ENCODE data around the gene CLIP2.
"Not testable (repeated sequence)": the region's sequence is repeated elsewhere in the genome, so short reads cannot be mapped to it uniquely, and the experiment has no call there.

Gene CLIP2

GRCh38 chr7:74297516-74298233, 8.5 kb downstream of the CLIP2 start:
- DNase-seq (ENCODE audit: low spot score) = no peak

GRCh38 chr7:74299401-74299800, 10.2 kb downstream of the CLIP2 start:
- DNase-seq (ENCODE audit: low spot score) = no peak

GRCh38 chr7:74300926-74301325, 11.7 kb downstream of the CLIP2 start:
- no peak for DNase-seq (ENCODE audit: low spot score)

GRCh38 chr7:74302745-74303221, 13.6 kb downstream of the CLIP2 start:
- DNase-seq (ENCODE audit: low spot score) = peak; percentile 37

GRCh38 chr7:74304550-74304949, 15.3 kb downstream of the CLIP2 start:
- no peak for DNase-seq (ENCODE audit: low spot score)

GRCh38 chr7:74306004-74306729, 17.0 kb downstream of the CLIP2 start:
- DNase-seq (ENCODE audit: low spot score) = no peak

- DNase-seq (ENCODE audit: low spot score) = peak; percentile 86
Measured at GRCh38 chr7:74306730-74307469, 17.7 kb downstream of the CLIP2 start.

- no peak for DNase-seq (ENCODE audit: low spot score)
Measured at GRCh38 chr7:74307738-74308505, 18.7 kb downstream of the CLIP2 start.

GRCh38 chr7:74309181-74309580, 20.0 kb downstream of the CLIP2 start:
- no peak for DNase-seq (ENCODE audit: low spot score)

- no peak for DNase-seq (ENCODE audit: low spot score)
Measured at GRCh38 chr7:74311305-74311744, 22.1 kb downstream of the CLIP2 start.

- no peak for DNase-seq (ENCODE audit: low spot score)
Measured at GRCh38 chr7:74312418-74313028, 23.3 kb downstream of the CLIP2 start.

GRCh38 chr7:74315891-74316290, 26.7 kb downstream of the CLIP2 start:
- not testable (repeated sequence) for DNase-seq (ENCODE audit: low spot score)

GRCh38 chr7:74317146-74317782, 28.1 kb downstream of the CLIP2 start:
- DNase-seq (ENCODE audit: low spot score) = no peak

GRCh38 chr7:74318043-74318442, 28.8 kb downstream of the CLIP2 start:
- no peak for DNase-seq (ENCODE audit: low spot score)

- DNase-seq (ENCODE audit: low spot score) = no peak
Measured at GRCh38 chr7:74320645-74321221, 31.5 kb downstream of the CLIP2 start.

GRCh38 chr7:74322892-74323291, 33.7 kb downstream of the CLIP2 start:
- not testable (repeated sequence) for DNase-seq (ENCODE audit: low spot score)

- no peak for DNase-seq (ENCODE audit: low spot score)
Measured at GRCh38 chr7:74324531-74325209, 35.5 kb downstream of the CLIP2 start.

GRCh38 chr7:74325210-74325565, 36.0 kb downstream of the CLIP2 start:
- DNase-seq (ENCODE audit: low spot score) = no peak

GRCh38 chr7:74329225-74329624, 40.0 kb downstream of the CLIP2 start:
- no peak for DNase-seq (ENCODE audit: low spot score)
